ENCODE measurements around the gene PTPRU.

- no peak for TF ChIP-seq CTCF (IDR thresholded peaks at IDR 0.05)
- no peak for TF ChIP-seq POLR2A (IDR thresholded peaks at IDR 0.05)
These were observed 95.4 kb downstream of the PTPRU start for GRCh38 chr1:29331729-29332128.

Measured in suprapubic skin (tissue), 3 donors.